Neuronal stem cell (in vitro differentiated cells): ENCODE results near the gene DIP2C.

Experiments used
- DNase-seq: peaks from one replicate; pipeline ENCODE4 v3.0.0-alpha.2; 2013; ENCODE audit warnings: low spot score
- H2AFZ ChIP-seq: one replicate; pipeline ENCODE4 v1.6.1; 2013; ENCODE audit warnings: mild to moderate bottlenecking, low read length, inconsistent platforms
- H2AK5ac ChIP-seq: 2 replicates; pipeline ENCODE4 v1.6.1; 2013; ENCODE audit warnings: low read depth, mild to moderate bottlenecking, inconsistent platforms, low read length, moderate library complexity, mixed read lengths
- H2BK120ac ChIP-seq: 2 replicates; pipeline ENCODE4 v1.6.1; 2013; ENCODE audit warnings: low read depth, mild to moderate bottlenecking, inconsistent platforms, low read length, moderate library complexity, mixed read lengths
- H2BK12ac ChIP-seq: one replicate; pipeline ENCODE4 v1.6.1; 2013; ENCODE audit warnings: low read length, inconsistent platforms
- H2BK15ac ChIP-seq: 2 replicates; pipeline ENCODE4 v1.6.1; 2013; ENCODE audit warnings: mild to moderate bottlenecking, low read length, inconsistent platforms, mixed read lengths
- H2BK5ac ChIP-seq: one replicate; pipeline ENCODE4 v1.6.1; 2013; ENCODE audit warnings: inconsistent platforms, mild to moderate bottlenecking, low read length, moderate library complexity
- H3K14ac ChIP-seq: one replicate; pipeline ENCODE4 v1.6.1; 2013; ENCODE audit warnings: low read length, inconsistent platforms
- H3K18ac ChIP-seq: 2 replicates; pipeline ENCODE4 v1.6.1; 2013; ENCODE audit warnings: low read length, inconsistent platforms
- H3K23ac ChIP-seq: 2 replicates; pipeline ENCODE4 v1.6.1; 2013; ENCODE audit warnings: low read depth, mild to moderate bottlenecking, mixed read lengths, low read length, inconsistent platforms; ENCODE audit not compliant: poor library complexity
- H3K27ac ChIP-seq: replicated peaks from 3 replicates; pipeline ENCODE4 v1.5.1; 2013; ENCODE audit warnings: low read length, inconsistent platforms
- H3K27me3 ChIP-seq, 3 experiments: 2 replicates each; pipeline ENCODE4 v1.6.1; 2013; ENCODE audit warnings: low read length in 3 of 3, mild to moderate bottlenecking in 2 of 3, inconsistent platforms in 1 of 3, low read depth in 1 of 3, mixed read lengths in 1 of 3, moderate library complexity in 1 of 3; ENCODE audit not compliant: control insufficient read depth in 3 of 3, insufficient read depth in 3 of 3
- H3K36me3 ChIP-seq, 2 donors: replicated peaks in 1 of 2; 2 replicates each; pipeline ENCODE4 v1.6.1; 2013; ENCODE audit warnings: low read length in 2 of 2; ENCODE audit not compliant: control insufficient read depth in 2 of 2, insufficient read depth in 2 of 2
- H3K4ac ChIP-seq: 2 replicates; pipeline ENCODE4 v1.6.1; 2013; ENCODE audit warnings: inconsistent platforms, mild to moderate bottlenecking, low read length, moderate library complexity
- H3K4me1 ChIP-seq, 2 donors: 1 replicate in 1 of 2; 2 replicates in 1 of 2; pipeline ENCODE4 v1.6.1; 2013; ENCODE audit warnings: low read length in 2 of 2, low read depth in 1 of 2; ENCODE audit not compliant: control insufficient read depth in 2 of 2, insufficient read depth in 1 of 2
- H3K4me2 ChIP-seq: one replicate; pipeline ENCODE4 v1.6.1; 2013; ENCODE audit warnings: mild to moderate bottlenecking, low read length, inconsistent platforms; ENCODE audit not compliant: insufficient read depth, poor library complexity, severe bottlenecking
- H3K4me3 ChIP-seq, 2 donors: 2 replicates each; pipeline ENCODE4 v1.5.1; 2013; ENCODE audit warnings: low read length in 2 of 2, mild to moderate bottlenecking in 2 of 2, inconsistent platforms in 1 of 2, moderate library complexity in 1 of 2
- H3K79me1 ChIP-seq: one replicate; pipeline ENCODE4 v1.6.1; 2013; ENCODE audit warnings: low read depth, mild to moderate bottlenecking, inconsistent platforms, low read length, moderate library complexity
- H3K9ac ChIP-seq: one replicate; pipeline ENCODE4 v1.6.1; 2013; ENCODE audit warnings: mild to moderate bottlenecking, low read depth, low read length, inconsistent platforms; ENCODE audit not compliant: poor library complexity
- H3K9me3 ChIP-seq, 2 donors: replicated peaks in 1 of 2; 2 replicates each; pipeline versions ENCODE3 to v1.6.1; 2013; ENCODE audit warnings: low read length in 2 of 2, mild to moderate bottlenecking in 2 of 2, inconsistent platforms in 1 of 2, low read depth in 1 of 2, mixed read lengths in 1 of 2, moderate library complexity in 1 of 2; ENCODE audit not compliant: control insufficient read depth in 2 of 2, insufficient read depth in 1 of 2
- H4K8ac ChIP-seq: one replicate; pipeline ENCODE4 v1.6.1; 2013; ENCODE audit warnings: low read depth, mild to moderate bottlenecking, inconsistent platforms, low read length, moderate library complexity
- H4K91ac ChIP-seq: one replicate; pipeline ENCODE4 v1.6.1; 2013; ENCODE audit warnings: low read length, low read depth, mild to moderate bottlenecking, inconsistent platforms; ENCODE audit not compliant: poor library complexity
- WGBS, 2 donors: extraction: QIAGEN DNeasy Blood & Tissue Kit; methylation state at CpG; one replicate each; pipeline ENCODE4 v1.1.7; 2013; ENCODE audit warnings: missing lambda C conversion rate in 2 of 2, mixed read lengths in 1 of 2; ENCODE audit not compliant: insufficient read length in 2 of 2, insufficient replicate concordance in 1 of 2; ENCODE audit errors: extremely low coverage in 2 of 2; 5-methylcytosine and 5-hydroxymethylcytosine counted together

The DIP2C gene

DNA sequence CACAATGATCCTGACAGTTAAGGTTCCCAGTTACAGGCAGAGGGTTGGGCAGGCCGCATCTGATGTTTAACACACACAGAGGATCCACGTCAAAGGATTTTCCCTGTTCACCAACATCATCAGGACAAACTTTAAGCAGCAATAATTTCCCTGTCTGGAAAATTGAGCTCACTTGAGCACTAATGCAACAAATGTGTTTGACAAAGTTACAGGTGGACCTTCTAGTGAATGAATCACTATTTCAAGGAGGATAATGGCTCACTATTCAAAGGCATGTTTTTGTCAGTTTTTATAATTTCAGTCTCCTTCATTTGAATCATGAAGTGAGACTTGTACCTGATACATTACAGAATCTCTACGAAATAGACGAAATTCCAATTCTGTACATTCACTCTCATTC lies 127.3 kb downstream of the DIP2C start:
- Histone ChIP-seq H2AK5ac (no peak overlapping the region), H3K4me2 (no peak overlapping the region), H3K23ac (no peak overlapping the region), H3K79me1 (peaks cover 7% of the 10 kb centered on the region), H3K4me1 (peaks cover 5 to 14% of the 10 kb centered on the region in 2 donors), H2BK15ac (no peak overlapping the region), H3K4me3 (no peak overlapping the region), H3K27ac (no peak overlapping the region), H2BK12ac (no peak overlapping the region), H2BK120ac (no peak overlapping the region), H4K8ac (no peak overlapping the region), H3K9ac (no peak overlapping the region), H4K91ac (no peak overlapping the region), H3K14ac (no peak overlapping the region), H2AFZ (no peak overlapping the region), H3K36me3 (no peaks in the 10 kb centered on the region), H3K27me3 (no peaks in the 10 kb centered on the region), H3K4ac (no peak overlapping the region), H3K18ac (no peak overlapping the region), H2BK5ac (no peak overlapping the region), H3K9me3 (peaks cover 5 to 19% of the 10 kb centered on the region in 2 donors)
- WGBS, 2 donors, result no CpG with 5 or more reads among the region's 4 CpGs
- DNase-seq, result no peak

DNA sequence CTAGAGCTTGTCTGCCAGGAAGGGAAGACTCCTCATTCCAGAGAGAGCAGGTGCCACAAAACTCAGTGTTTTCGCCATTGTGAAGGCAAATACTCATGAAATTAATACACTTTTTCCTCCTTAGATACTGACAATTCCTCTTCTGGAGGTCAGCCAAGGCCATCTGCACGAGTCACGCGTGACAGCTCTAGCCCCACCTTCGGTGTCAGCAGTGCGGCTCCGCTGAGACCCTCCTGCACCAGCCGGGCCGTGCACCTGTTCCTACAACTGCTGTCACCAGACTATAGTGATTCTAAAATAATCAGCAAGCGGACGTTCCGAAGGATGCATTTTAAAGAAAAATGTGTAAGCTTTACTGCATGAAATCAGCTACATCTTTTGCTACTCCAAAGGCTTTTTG lies 127.7 kb downstream of the DIP2C start:
- peaks cover 5 to 13% of the 10 kb centered on the region in 2 donors for H3K4me1 ChIP-seq
- peaks cover 7% of the 10 kb centered on the region for H3K79me1 ChIP-seq
- no CpG with 5 or more reads among the region's 12 CpGs for WGBS, 2 donors
- H2BK5ac ChIP-seq, result no peak overlapping the region
- no peak overlapping the region for H3K23ac ChIP-seq
- no peak overlapping the region for H2AFZ ChIP-seq
- DNase-seq, result no peak
- peaks cover 5 to 19% of the 10 kb centered on the region in 2 donors for H3K9me3 ChIP-seq
- no peak overlapping the region for H3K4ac ChIP-seq
- no peak overlapping the region for H3K9ac ChIP-seq
- H2BK120ac ChIP-seq, result no peak overlapping the region
- H3K27me3 ChIP-seq, result no peaks in the 10 kb centered on the region
- no peak overlapping the region for H2BK15ac ChIP-seq
- H4K91ac ChIP-seq, result no peak overlapping the region
- H3K4me3 ChIP-seq, result no peak overlapping the region
- H3K27ac ChIP-seq, result no peak overlapping the region
- no peak overlapping the region for H2BK12ac ChIP-seq
- H3K18ac ChIP-seq, result no peak overlapping the region
- no peak overlapping the region for H3K4me2 ChIP-seq
- no peak overlapping the region for H3K14ac ChIP-seq
- no peak overlapping the region for H2AK5ac ChIP-seq
- no peaks in the 10 kb centered on the region for H3K36me3 ChIP-seq
- no peak overlapping the region for H4K8ac ChIP-seq

DNA sequence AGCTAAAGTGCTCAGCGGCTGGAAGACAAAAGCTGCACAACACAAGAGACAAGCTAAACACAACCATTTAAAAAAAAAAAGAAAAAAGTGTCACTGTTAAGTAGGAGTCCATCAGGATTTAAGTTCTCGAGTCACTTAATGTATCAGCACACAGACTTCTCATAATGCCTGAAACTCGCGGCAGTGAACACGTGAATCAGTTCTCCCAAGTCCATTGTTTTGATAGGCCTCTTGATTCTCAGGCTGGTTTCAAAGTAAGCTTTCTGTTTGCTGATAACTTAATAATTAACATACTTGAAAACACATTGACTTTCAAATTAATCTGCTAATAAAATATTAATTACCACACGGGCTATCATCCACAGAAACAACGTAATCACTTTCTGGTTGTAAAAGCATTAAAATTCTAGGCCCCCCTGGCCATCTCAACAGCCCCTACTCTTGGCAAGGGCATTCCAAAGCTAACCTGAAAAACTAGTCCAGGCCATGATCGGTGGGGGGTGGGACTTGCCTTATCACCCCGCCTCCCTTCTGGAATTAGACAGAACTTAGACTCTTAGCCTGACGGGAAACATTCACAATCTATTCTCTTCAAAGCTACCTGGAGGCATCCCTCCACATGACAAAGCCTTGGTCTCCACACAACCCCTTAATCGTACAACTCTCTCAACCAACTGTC lies 129.0 kb downstream of the DIP2C start:
- H3K27me3 ChIP-seq, result no peaks in the 10 kb centered on the region
- H4K91ac ChIP-seq, result no peak overlapping the region
- WGBS, 2 donors, result no CpG with 5 or more reads among the region's 11 CpGs
- peaks cover 5 to 12% of the 10 kb centered on the region in 2 donors for H3K4me1 ChIP-seq
- peaks cover 5 to 19% of the 10 kb centered on the region in 2 donors for H3K9me3 ChIP-seq
- no peak overlapping the region for H2BK12ac ChIP-seq
- no peak overlapping the region for H2BK15ac ChIP-seq
- H3K27ac ChIP-seq, result no peak overlapping the region
- H2BK120ac ChIP-seq, result no peak overlapping the region
- H3K14ac ChIP-seq, result no peak overlapping the region
- no peak overlapping the region for H2AK5ac ChIP-seq
- H3K18ac ChIP-seq, result no peak overlapping the region
- no peak overlapping the region for H2AFZ ChIP-seq
- H4K8ac ChIP-seq, result no peak overlapping the region
- no peak overlapping the region for H3K4me3 ChIP-seq
- no peak overlapping the region for H3K4ac ChIP-seq
- no peak overlapping the region for H2BK5ac ChIP-seq
- no peak overlapping the region for H3K23ac ChIP-seq
- H3K4me2 ChIP-seq, result no peak overlapping the region
- no peaks in the 10 kb centered on the region for H3K36me3 ChIP-seq
- H3K79me1 ChIP-seq, result peaks cover 8% of the 10 kb centered on the region
- no peak for DNase-seq
- no peak overlapping the region for H3K9ac ChIP-seq

DNA sequence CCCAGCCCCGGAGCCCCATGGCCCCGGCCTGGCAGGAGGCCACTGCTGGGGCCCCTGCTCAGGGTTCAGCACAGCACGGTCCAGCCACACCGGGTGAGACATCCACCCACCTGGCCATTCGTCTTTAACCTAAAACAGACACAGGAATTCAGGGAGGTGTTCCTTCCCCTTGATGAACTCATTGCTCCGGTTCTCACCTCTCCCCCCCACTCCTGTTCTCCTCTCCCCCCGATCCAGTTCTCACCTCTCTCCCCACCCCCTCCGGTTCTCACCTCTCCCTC lies 129.8 kb downstream of the DIP2C start:
- Histone ChIP-seq H4K8ac (no peak overlapping the region), H2BK5ac (peak overlapping the region; percentile 54), H3K79me1 (peaks cover 9% of the 10 kb centered on the region), H2AK5ac (no peak overlapping the region), H3K9me3 (peaks cover 5 to 15% of the 10 kb centered on the region in 2 donors), H3K36me3 (no peaks in the 10 kb centered on the region), H2BK120ac (no peak overlapping the region), H3K9ac (no peak overlapping the region), H3K4me2 (no peak overlapping the region), H3K27ac (no peak overlapping the region), H4K91ac (no peak overlapping the region), H2BK15ac (no peak overlapping the region), H3K27me3 (no peaks in the 10 kb centered on the region), H3K23ac (no peak overlapping the region), H3K4me3 (no peak overlapping the region), H3K14ac (no peak overlapping the region), H3K4ac (no peak overlapping the region), H2BK12ac (no peak overlapping the region), H3K18ac (peak overlapping the region; percentile 5), H3K4me1 (peaks cover 5 to 12% of the 10 kb centered on the region in 2 donors), H2AFZ (no peak overlapping the region)
- no CpG with 5 or more reads among the region's 8 CpGs for WGBS, 2 donors
- no peak for DNase-seq
